PC-9 (cell line): Measurements from ENCODE around the gene PRICKLE4. TPM values are rescaled to one million over a fixed set of nuclear protein-coding genes. Genes with fewer than 3 reads are reported as not detected.

Source experiments
- BruUV-seq: library from RNA; stranded (reverse); fragments of 400-500 nt; replicated peaks from 2 replicates; lab custom pipeline; 2021; lab: Mats Ljungman, UMichigan
- CTCF ChIA-PET: fragments of 300-600 bp; sonication (Branson Sonifier 250); formaldehyde crosslinking; loops from one replicate; lab custom pipeline; 2022; ENCODE audit warnings: antibody characterized with exemption; lab: Charles Lee
- POLR2A ChIA-PET: fragments of 300-600 bp; sonication (Branson Sonifier 250); formaldehyde crosslinking; loops from one replicate; lab custom pipeline; 2022; ENCODE audit warnings: antibody characterized with exemption; ENCODE audit not compliant: unreplicated experiment; lab: Charles Lee
- DNase-seq, 2 experiments: peaks; one replicate each; pipeline versions ENCODE4 v3.0.0 to v3.0.0-alpha.2; 2015 to 2022; ENCODE audit warnings: mixed read lengths in 1 of 2
- H2AFZ ChIP-seq: fragments of 200-600 bp; sonication (generic); 2 replicates; pipeline ENCODE4 v1.8.1; 2017; ENCODE audit warnings: antibody characterized with exemption
- H3F3A ChIP-seq: fragments of 200-600 bp; sonication (generic); 2 replicates; pipeline ENCODE4 v1.8.1; 2017; ENCODE audit warnings: antibody characterized with exemption, mild to moderate bottlenecking, low read depth; ENCODE audit not compliant: insufficient read depth
- H3K27ac ChIP-seq: fragments of 200-600 bp; sonication (generic); 2 replicates; pipeline ENCODE4 v1.6.1; 2016; ENCODE audit warnings: mixed run types
- H3K27me3 ChIP-seq: fragments of 200-600 bp; sonication (generic); 2 replicates; pipeline ENCODE4 v1.6.1; 2016; ENCODE audit warnings: low read depth, mixed run types; ENCODE audit not compliant: insufficient read depth
- H3K36me3 ChIP-seq: fragments of 200-600 bp; sonication (generic); 2 replicates; pipeline ENCODE4 v1.6.1; 2016; ENCODE audit warnings: low read depth, mixed run types
- H3K4me1 ChIP-seq: fragments of 200-600 bp; sonication (generic); replicated peaks from 2 replicates; pipeline ENCODE4 v1.6.1; 2016; ENCODE audit warnings: mixed run types; ENCODE audit not compliant: insufficient read depth
- H3K4me2 ChIP-seq: fragments of 200-600 bp; sonication (generic); 2 replicates; pipeline ENCODE4 v1.6.1; 2017; ENCODE audit warnings: mixed run types
- H3K4me3 ChIP-seq: fragments of 200-600 bp; sonication (generic); 2 replicates; pipeline ENCODE4 v1.6.1; 2016; ENCODE audit warnings: mixed run types
- H3K79me2 ChIP-seq: fragments of 200-600 bp; sonication (generic); 2 replicates; pipeline ENCODE4 v1.6.1; 2017; ENCODE audit warnings: low read depth, mixed run types
- H3K9me2 ChIP-seq: fragments of 200-600 bp; sonication (generic); 2 replicates; pipeline ENCODE4 v1.8.1; 2017; ENCODE audit warnings: mild to moderate bottlenecking; ENCODE audit not compliant: insufficient read depth
- H3K9me3 ChIP-seq: fragments of 200-600 bp; sonication (generic); 2 replicates; pipeline ENCODE4 v1.8.1; 2016; ENCODE audit warnings: low read depth; ENCODE audit not compliant: insufficient read depth
- H4K20me1 ChIP-seq: fragments of 200-600 bp; sonication (generic); 2 replicates; pipeline ENCODE4 v1.8.1; 2017; ENCODE audit not compliant: insufficient read depth
- EZH2 ChIP-seq: fragments of 200-600 bp; sonication (generic); IDR thresholded peaks from 2 replicates; pipeline ENCODE4 v1.8.0; 2017; ENCODE audit warnings: antibody characterized with exemption, low read depth
- intact Hi-C: fragments of 100-400 bp; cut with micrococcal nuclease; formaldehyde crosslinking; loops from one replicate; pipeline ENCODE4 v1.10.0; 2022; ENCODE audit not compliant: unreplicated experiment
- total RNA-seq: library from RNA; stranded (reverse); gene quantifications from 2 replicates; pipeline ENCODE4 v1.2.3, GENCODE V29; 2021
- TF ChIP-seq, protein P1 (sequence below): fragments of 200-600 bp; sonication (generic); conservative IDR thresholded peaks from 2 replicates; pipeline ENCODE4 v1.6.1; 2017; ENCODE audit warnings: mixed run types, antibody characterized with exemption, mild to moderate bottlenecking, moderate library complexity

PRICKLE4 gene
- total RNA-seq, 1 experiment from 2014 or later: 9.2 TPM

- Histone ChIP-seq H2AFZ (no peak overlapping the region), H3F3A (peaks cover 13% of the 10 kb centered on the region; the same call in 1 of the 2 replicates), H3K9me3 (no peaks in the 10 kb centered on the region), H3K27ac (peak overlapping the region; percentile 68), H3K79me2 (no peaks in the 10 kb centered on the region), H3K27me3 (no peaks in the 10 kb centered on the region), H3K4me3 (no peak overlapping the region), H3K36me3 (no peaks in the 10 kb centered on the region), H3K4me2 (peak overlapping the region; percentile 46), H3K9me2 (no peaks in the 10 kb centered on the region), H4K20me1 (no peaks in the 10 kb centered on the region), H3K4me1 (peaks cover 16% of the 10 kb centered on the region)
- TF ChIP-seq EZH2: no peak
- TF ChIP-seq, protein P1, sequence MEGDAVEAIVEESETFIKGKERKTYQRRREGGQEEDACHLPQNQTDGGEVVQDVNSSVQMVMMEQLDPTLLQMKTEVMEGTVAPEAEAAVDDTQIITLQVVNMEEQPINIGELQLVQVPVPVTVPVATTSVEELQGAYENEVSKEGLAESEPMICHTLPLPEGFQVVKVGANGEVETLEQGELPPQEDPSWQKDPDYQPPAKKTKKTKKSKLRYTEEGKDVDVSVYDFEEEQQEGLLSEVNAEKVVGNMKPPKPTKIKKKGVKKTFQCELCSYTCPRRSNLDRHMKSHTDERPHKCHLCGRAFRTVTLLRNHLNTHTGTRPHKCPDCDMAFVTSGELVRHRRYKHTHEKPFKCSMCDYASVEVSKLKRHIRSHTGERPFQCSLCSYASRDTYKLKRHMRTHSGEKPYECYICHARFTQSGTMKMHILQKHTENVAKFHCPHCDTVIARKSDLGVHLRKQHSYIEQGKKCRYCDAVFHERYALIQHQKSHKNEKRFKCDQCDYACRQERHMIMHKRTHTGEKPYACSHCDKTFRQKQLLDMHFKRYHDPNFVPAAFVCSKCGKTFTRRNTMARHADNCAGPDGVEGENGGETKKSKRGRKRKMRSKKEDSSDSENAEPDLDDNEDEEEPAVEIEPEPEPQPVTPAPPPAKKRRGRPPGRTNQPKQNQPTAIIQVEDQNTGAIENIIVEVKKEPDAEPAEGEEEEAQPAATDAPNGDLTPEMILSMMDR: no peak
- no TSS peak for BruUV-seq
- POLR2A ChIA-PET: interaction anchor here (0.6 kb wide), 3 partner anchors 9 to 783 kb away, joined by 3 to 5 read pairs (median 4); no protein-coding TSS in a partner anchor
- CTCF ChIA-PET: interaction anchor here (0.7 to 0.8 kb wide), 2 partner anchors 22 to 217 kb away, joined by 4 to 6 read pairs; no protein-coding TSS in a partner anchor
- peak; percentile 11 to 88 for DNase-seq
- intact Hi-C loops: no loop called here
These were observed 44.3 kb downstream of the PRICKLE4 start for GRCh38 chr6:41824571-41825569.

DNA sequence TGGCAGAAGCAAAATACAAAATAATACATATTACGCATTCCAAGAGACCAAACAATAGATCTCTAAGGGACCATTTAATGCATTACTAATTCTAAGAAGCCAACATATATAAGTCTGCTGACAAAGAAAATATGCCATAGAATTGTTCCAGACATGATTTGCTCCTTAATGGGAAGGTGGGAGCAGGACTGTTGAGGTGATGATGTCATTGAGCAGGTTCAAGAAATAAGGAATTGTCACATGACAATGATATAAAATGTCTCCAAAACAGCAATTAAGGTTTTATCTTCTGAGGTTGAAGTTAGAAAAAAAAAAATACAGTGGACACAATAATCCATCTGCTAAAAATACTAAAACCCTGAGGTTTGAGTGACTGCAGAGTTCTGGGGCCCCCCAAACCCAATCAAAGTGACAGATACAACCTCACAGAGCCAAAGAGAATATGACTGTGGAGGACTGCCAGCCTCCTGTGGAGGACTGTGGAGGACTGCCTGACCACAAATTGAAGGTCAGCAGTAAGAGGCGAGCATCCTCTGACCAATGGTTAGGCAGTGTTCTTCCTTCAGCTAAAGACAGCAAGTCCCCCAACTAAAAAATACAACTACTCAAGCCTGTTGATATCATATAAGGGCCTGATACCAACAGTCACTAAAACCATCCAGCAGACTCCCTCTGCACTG lies 45.9 kb downstream of the PRICKLE4 start:
- Histone ChIP-seq H3F3A (peaks cover 13% of the 10 kb centered on the region; the same call in 1 of the 2 replicates), H3K4me3 (no peak overlapping the region), H3K9me3 (no peaks in the 10 kb centered on the region), H3K9me2 (no peaks in the 10 kb centered on the region), H3K36me3 (no peaks in the 10 kb centered on the region), H3K27ac (no peak overlapping the region), H3K79me2 (no peaks in the 10 kb centered on the region), H3K27me3 (no peaks in the 10 kb centered on the region), H2AFZ (no peak overlapping the region), H3K4me2 (no peak overlapping the region), H3K4me1 (peaks cover 16% of the 10 kb centered on the region), H4K20me1 (no peaks in the 10 kb centered on the region)
- DNase-seq: no peak
- TF ChIP-seq, protein P1: no peak
- TF ChIP-seq EZH2: no peak
- POLR2A ChIA-PET: no interaction called here
- BruUV-seq: no TSS peak
- CTCF ChIA-PET: no interaction called here
- intact Hi-C loops: no loop called here

- H4K20me1 ChIP-seq: no peaks in the 10 kb centered on the region; the same call in 1 of the 2 replicates
- ChIA-PET POLR2A (no interaction called here), CTCF (interaction anchor here (1.2 kb wide), 1 partner anchor 15 kb away, joined by 3 read pairs; no protein-coding TSS in a partner anchor)
- no peak overlapping the region for H3K4me3 ChIP-seq
- intact Hi-C loops: no loop called here
- no peaks in the 10 kb centered on the region for H3F3A ChIP-seq
- H3K36me3 ChIP-seq: no peaks in the 10 kb centered on the region
- H3K4me1 ChIP-seq: no peaks in the 10 kb centered on the region
- TF ChIP-seq, protein P1: no peak
- no peak for TF ChIP-seq EZH2
- H3K79me2 ChIP-seq: no peaks in the 10 kb centered on the region
- no peaks in the 10 kb centered on the region for H3K9me3 ChIP-seq
- H3K27ac ChIP-seq: no peak overlapping the region
- no peak overlapping the region for H2AFZ ChIP-seq
- H3K4me2 ChIP-seq: no peak overlapping the region
- H3K27me3 ChIP-seq: no peaks in the 10 kb centered on the region
- BruUV-seq: no TSS peak
- DNase-seq: no peak
- no peaks in the 10 kb centered on the region for H3K9me2 ChIP-seq
These were observed 51.7 kb downstream of the PRICKLE4 start for GRCh38 chr6:41832263-41832662.
